ENCODE data around the gene EVI2B.

GRCh38 chr17:31299624-31300023 is 14.2 kb downstream of the EVI2B start:
- no peak for TF ChIP-seq POLR2A (IDR thresholded peaks at IDR 0.05)
- no peak for TF ChIP-seq CTCF (IDR thresholded peaks at IDR 0.05)
- TF ChIP-seq POLR2AphosphoS5 (IDR thresholded peaks at IDR 0.05; ENCODE audit: insufficient read depth in 1 of 2, low read depth in 1 of 2): no peak

Data from vagina (tissue), 2 donors.